Esophagus squamous epithelium (tissue), 4 donors: Measurements from ENCODE around the gene CCDC141.

Experiments
- CTCF ChIP-seq, 6 experiments: fragments of 450-650 bp in 4 of 6; fragments of 200-600 bp in 2 of 6; sonication (generic) in 2 of 6; IDR thresholded peaks; one replicate each; pipeline ENCODE4 v1.5.1; 2016 to 2019; ENCODE audit warnings: antibody characterized with exemption in 6 of 6, mild to moderate bottlenecking in 4 of 6, moderate library complexity in 4 of 6
- POLR2A ChIP-seq, 4 donors: fragments of 450-650 bp; IDR thresholded peaks; one replicate each; pipeline ENCODE4 v1.6.1; 2017; ENCODE audit warnings: antibody characterized with exemption in 4 of 4, mild to moderate bottlenecking in 4 of 4, moderate library complexity in 3 of 4

DNA sequence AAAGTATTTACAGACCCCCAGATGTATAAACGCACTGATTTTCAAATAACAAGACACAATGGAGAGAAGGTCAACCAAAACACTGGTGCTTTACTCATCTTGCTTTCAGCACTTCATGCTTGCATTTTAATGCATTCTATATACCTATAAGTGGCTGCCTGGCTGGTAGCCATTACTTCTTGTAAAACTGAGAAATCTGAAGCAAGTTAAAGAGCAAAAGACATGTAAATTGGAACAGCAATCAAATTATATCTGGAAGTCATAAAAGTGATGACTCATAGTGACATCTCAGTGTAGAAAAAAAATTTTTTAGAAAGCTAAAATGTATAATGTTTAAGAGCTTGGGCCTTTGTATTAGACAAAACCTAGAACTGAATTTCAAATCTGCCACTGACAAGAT is 106.2 kb downstream of the CCDC141 start:
- TF ChIP-seq CTCF (IDR thresholded peaks at IDR 0.05): no peak
- no peak for TF ChIP-seq POLR2A (IDR thresholded peaks at IDR 0.05)
